Kidney tubule cell (primary cell): Measurements from ENCODE around the gene ARSB.
"Not testable (repeated sequence)": the region's sequence is repeated elsewhere in the genome, so short reads cannot be mapped to it uniquely, and the experiment has no call there.

ENCODE experiments used
- DNase-seq: peaks from one replicate; pipeline ENCODE4 v3.0.0-alpha.2; 2018; ENCODE audit warnings: low spot score

The ARSB gene

DNA sequence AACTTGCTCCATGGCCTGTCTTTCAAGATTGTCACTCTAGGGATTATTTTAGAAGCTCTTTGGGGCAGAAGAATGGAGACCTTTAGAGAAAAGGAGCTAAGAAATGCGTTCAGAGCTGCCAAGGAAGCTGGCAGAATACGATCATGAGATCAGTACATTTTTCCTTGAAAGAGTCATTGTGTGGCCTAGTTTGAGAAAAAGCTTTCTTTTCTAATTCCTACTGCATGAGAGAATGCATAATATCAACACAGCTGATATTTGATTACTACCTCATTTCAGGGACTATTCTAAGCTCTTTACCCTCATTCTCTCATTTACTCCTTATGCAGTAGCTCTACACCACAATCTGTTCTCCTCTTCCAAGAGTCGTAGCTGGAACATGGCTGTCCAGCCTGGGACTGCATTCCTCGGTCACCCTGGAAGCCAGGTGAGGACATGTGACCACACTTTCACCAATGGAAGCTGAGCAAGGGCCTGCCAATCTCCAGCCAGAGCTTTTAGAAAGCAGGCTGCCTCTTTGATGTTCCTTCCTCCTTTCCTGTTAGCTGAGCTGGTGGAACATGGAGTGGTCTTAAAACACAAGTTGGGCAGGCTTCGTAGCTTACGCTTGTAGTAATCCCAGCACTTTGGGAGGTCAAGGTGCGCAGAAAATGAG lies 237.3 kb downstream of the ARSB start:
- peak; percentile 38 for DNase-seq

DNA sequence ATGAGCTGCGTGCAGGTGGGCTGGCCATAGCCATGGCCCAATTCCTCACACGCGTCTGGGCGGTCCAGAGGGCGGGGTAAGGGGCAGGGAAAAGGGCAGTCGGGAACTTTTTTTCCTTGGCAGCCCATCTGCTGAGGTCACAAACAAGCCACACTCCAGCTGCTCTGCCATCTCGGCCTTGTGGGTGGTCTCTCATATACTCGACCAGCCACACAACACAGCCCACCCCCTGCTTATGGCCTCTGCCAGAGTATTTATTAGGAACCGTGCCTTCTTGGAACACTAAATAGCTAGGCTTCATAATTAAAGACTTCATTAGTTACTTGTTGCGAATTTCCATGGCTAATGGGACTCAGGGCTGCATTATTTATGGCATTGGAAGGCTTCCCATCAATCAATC lies 238.1 kb downstream of the ARSB start:
- DNase-seq: no peak

DNA sequence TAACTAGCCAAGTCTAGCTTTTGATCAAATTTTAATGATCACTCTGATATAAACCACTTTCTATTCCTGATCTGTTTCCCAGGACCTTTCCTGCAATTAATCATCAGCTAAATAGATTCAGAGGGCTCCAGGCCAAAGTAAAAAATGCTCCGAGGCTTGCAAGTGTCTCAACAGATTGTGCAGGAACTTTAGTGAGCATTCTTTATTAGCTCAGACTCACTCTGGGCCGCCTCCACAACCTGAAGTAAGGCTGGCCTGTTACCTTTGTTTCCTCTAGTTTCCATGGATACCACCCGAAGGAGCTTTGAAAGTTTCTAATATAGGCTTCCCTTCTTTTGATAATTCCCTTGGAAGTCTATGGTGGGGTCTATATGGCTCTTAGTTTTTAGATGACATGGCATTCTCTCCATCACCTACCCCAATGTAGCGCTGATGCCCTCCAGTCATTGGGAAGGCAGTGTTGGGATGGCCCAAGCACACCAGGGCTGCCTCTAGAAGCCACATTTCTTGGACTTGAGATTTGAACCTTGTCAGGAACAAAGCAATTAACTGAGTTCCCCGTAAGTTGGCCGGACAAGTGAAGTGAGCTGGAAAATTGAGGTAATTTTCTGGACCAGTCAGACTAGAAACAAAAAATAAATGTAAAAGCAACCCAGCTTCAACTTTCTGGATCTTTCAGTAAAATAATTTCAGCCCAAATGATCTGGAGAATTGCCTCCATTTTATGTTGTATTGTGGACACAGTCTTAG lies 238.9 kb downstream of the ARSB start:
- peak; percentile 13 for DNase-seq

DNA sequence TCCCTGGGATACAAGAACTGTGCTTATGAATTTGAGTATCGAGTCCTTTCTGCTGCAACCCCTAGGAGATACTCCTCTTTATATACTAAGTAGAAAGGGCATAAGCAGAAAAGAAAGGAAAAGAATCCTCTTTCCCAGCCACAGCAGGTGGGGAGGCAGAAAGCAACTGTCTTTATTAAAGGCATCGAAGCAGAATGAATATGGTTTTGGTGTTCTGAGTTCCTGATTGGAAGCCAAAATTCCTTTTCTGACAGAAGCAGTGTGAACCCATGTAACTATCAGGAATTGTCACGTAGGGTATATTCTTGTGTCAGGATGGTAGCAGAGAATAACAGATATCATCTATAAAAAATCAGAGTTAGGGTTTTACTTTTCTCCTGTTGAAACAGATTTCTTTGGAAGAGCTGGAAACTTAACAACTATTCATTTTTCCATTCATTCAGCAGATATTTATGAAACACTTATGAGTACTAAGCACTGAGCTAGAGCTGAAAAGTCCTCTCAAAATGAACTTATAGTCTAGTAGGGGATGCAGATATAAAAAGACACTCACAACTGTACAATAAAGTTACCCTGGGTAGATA lies 240.1 kb downstream of the ARSB start:
- DNase-seq: no peak

DNA sequence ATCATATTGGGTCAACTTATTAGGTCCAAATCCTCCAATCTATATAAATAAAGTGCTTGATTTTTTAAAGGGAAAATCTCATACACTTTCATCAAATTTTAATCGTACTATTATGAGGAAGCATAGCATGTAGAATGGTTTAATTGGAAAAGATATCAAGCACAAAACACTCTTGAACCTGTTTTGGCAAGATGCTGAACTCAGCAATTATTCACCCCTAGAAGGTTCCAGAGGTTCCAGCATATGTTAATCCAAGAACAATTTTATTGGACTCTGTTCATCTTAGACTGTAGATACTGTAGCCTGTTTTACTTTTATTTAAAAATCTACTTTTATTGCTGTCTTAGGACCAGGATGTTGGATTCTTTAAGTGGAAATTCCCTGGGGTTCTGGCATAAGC lies 244.1 kb downstream of the ARSB start:
- DNase-seq: no peak

DNA sequence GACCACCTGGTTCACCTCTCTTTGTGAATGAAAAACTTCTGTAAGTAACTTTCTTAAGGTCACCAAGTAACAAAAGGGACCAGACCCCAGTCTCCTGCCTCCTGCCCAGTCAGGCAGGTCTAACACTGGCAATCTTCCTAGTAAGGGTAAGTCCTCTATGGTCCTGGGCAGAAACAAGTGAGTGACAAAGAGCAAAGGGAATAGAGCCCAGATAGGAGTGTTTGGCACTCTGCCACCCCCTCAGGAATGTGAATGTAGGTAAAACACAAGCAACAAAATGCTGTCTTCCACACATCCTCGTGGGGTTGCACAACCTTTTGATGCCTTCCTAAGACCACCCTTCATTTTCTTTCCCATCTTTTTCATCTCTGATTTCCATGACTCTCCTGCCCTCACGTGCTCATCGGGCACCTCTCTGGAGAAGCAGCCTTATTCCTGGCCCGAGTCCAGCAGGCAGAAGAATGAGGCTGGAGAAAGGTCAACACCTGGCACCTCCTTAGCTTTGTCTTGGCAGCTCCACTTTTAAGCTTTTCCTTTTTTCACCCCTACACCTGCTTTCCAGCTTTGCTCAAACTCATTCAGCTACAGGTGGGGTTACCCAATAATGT lies 246.3 kb downstream of the ARSB start:
- peak; percentile 47 for DNase-seq

DNA sequence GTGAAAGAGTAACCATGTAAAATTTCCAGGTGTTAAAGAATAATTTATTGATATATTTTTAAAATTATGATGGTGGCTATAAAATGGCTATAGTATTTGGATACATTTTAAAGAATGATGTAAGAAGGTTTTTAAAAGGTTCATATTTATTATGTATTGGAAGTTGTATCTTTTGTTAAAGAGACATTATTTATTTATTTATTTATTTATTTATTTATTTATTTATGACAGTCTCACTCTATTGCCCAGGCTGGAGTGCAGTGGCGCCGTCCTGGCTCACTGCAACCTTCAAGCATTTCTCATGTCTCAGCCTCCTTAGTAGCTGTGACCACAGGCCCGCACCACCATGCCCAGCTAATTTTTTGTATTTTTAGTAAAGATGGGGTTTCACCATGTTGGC lies 247.0 kb downstream of the ARSB start:
- no peak for DNase-seq

DNA sequence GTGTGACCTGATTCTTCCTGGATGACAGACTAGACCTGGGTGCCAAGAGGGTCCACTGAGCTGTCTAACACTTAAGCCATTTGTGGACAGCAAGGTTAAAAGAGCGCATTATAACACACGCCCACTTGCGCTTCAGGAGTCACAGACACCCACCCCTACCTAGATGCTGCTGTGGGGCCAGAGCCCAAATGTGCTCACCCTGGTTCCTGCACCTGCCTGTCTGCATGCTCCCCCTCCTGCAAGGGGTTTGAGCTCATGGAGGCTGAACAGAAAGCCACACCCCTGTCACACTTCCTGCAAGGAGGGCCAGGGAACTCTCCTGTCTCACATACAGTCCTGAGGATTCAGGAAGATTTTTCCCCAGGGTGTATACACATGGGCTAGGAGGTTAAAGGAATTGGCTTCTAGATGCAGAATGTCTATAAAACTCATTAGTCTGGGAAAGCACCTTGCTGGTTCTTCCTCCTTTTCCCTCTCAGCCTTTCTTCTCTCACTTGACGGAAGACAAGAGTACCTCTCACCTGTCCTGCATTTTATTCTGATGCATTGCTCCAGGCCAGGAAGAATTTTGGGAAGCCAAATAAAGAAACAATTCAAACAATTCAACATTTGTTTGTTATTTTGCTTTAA lies 249.2 kb downstream of the ARSB start:
- DNase-seq: no peak

DNA sequence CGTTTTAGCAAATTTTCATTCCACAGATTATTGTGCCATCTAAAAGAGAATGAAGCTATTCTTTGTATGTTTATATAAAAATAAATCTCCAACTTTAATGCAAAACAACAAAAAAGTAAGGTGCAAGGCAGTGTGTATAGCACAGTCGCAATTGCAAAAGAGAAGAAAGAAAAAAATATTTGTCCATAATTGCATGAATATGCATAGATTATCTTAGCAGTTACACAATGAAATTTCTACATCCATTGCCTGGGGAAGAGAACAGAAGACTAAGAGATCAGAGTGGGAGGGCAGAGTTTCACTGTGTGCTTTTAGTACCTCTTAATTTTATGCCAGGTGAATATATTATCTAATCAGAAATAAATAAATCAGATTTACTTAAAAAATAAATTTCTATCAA lies 250.2 kb downstream of the ARSB start:
- DNase-seq: no peak

DNA sequence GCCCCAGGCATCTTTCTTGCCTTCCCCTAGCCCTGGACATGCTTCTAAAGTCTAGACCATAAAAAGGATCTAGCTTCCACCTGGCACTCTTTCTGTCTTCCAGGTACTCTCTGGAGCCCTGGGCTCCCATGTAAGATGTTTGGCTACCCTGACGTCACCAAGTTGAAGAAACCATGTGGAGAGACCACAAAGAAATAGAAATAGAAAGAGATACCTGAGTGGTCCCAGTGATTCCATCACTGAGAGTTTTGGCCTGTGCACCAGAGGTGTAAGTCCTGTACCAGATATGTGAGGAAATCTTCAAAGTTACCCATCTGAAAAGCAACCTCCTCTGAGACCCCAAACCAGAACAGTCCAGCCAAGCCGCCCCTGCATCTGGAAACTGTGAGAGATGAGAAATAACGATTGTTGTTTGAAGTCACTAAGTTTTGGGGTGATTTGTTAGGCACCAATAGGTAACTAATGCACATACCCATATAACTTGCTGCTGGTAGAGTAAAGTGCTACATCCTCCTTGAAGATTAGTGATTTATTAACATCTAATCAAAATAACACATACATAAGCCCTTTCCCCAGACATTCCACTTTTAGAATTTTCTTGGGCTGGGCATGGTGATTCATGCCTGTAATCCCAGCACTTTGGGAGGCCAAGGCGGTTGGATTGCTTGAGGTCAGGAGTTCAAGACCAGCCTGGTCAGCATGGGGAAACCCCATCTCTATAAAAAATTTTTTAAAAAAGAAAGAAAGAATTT lies 250.8 kb downstream of the ARSB start:
- peak; percentile 78 for DNase-seq

DNA sequence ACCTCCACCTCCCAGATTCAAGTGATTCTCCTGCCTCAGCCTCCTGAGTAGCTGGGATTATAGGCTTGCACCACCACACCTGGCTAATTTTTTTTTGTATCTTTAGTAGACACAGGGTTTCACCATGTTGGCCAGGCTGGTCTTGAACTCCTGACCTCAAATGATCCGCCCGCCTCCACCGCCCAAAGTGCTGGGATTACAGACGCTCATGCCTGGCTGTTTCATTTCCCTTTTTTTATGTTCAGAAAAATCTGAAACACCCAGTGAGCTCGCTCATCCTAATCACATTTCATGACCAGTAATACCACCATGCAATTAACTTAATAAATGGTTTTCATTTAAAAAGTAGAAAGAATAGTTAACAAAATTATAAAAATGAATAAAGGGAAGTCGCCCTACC lies 252.4 kb downstream of the ARSB start:
- not testable (repeated sequence) for DNase-seq

DNA sequence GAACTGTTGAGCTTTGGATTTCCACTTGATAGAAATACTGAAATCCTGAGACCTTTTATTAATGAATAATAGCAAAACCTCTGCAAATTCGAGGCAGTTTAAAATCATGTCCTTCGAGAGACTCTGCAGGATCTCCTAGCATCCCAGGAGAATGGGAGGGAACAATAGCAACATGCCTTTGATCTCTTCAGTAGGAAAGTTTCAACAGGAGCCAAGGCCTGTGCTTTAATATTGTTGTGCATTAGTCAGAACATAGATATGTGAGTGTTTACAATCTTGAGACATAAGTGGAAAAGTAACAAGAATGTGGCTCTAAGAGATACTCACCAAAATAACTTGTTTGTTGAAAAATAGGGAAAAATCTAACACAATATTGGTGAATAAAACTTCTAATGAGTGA lies 253.2 kb downstream of the ARSB start:
- DNase-seq: no peak

DNA sequence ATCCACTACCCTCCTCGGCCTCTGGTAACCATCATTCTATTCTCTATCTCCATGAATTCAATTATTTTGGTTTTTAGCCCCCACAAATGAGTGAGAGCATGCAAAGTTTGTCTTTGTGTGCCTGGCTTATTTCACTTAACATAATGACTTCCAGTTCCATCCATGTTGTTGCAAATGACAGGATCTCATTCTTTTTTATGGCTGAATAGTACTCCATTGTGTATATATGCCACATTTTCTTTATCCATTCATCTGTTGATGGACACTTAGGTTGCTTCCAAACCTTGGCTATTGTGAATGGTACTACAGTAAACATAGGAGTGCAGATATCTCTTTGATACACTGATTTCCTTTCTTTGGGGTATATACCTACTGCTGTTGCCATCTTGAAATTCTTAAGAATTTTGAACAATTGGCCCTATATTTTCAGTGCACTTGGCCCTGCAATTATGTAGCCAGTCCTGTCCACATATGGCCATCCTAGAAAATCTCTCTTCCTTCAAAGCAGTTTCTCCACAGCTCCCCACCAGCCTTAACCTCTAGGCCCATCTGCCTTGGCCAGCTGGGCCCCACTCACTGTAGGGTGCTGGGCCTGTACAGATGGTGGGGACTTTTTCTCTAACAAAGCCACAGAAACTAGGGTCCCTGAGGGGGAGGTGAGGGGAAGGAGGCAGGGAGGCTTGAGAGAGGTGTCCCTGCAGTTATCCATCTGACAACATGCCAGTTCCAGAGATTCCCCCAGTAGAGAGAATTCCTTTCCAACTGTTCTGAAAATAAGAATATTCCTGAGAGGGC lies 254.6 kb downstream of the ARSB start:
- DNase-seq: no peak

DNA sequence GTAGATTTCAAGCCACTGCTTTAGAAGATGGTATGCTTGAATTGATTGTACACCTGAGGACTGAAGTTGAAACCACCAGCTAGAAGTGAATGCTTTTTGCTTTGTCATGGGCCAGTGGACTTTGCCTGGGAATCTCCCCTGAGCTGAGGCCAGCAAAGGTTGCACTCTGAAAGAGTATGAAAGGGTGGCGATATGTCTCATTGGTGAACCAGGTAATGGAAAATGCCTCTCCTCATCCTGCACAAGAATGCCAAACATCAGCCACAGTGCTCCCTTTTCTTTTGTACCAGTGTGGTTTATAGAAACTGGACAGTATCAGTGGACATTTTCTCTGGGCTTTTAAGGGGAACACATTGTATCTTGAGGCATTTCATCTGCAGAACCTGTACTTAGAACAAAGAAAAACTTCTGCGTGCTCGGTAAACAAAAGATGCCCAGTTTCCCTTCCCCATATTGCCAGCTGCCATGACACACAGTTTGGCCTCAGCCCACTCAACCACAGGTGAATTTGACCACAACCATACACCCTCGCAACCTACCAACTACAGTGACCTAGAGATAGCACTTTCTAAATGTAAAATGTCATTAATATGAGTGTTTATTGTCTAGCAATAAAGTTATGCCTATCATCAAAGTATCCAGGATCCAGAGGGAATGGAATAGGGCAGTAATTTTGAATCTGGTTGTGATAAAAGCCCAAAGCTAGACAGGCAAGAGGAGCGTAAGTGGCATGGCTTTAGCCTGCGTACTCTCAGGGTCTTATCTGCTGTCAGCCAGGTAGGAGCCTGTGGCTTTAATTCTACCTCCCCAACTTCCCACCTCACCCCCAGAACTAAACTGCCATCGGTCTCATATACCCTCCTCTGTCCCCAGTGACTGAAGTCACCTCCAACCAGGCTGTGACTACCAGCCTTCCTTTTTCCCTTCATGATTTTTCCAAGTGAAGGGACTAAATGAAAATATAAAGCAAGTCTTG lies 257.0 kb downstream of the ARSB start:
- peak; percentile 78 for DNase-seq
